ENCODE measurements around the gene MRPL21. TPM values are rescaled to one million over a fixed set of nuclear protein-coding genes. Genes with fewer than 3 reads are reported as not detected.

Gene MRPL21
- total and polyA plus RNA-seq, 2 of the 13 experiments (the other 11 are each of a cell fraction or from before 2014, with no cell fraction given) = 61.5 to 100 TPM

DNA sequence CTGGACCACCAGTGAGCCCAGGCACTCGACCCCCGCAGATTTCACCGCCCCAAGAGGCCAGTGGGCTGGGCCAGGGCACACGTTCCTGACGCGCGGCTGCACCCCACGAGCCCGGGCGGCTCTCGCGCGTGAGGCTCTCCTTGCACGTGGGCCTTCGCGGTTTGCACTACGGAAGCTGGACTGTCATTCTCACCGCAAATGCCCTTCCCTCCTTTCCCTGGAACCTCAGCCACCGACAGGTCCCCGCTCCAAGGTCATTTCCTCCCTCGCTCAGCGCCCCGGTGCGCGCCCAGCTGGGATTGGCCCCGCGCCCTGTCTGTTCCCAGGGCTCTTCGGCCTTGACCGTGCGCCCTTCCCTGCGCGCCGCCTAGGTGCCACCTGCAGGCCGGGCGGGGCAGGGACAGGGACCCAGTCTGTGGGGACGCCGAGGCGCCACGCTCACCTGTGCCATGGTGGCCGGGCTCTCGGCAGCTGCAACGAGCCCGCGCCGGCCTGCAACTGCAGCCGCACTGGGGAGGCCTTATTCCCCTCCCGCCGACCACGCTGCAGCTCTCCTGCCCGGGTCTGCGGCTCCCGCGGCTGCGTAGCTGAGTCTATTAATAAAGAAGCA is 59.8 kb downstream of the MRPL21 start (continued):
- TF ChIP-seq, protein P1, sequence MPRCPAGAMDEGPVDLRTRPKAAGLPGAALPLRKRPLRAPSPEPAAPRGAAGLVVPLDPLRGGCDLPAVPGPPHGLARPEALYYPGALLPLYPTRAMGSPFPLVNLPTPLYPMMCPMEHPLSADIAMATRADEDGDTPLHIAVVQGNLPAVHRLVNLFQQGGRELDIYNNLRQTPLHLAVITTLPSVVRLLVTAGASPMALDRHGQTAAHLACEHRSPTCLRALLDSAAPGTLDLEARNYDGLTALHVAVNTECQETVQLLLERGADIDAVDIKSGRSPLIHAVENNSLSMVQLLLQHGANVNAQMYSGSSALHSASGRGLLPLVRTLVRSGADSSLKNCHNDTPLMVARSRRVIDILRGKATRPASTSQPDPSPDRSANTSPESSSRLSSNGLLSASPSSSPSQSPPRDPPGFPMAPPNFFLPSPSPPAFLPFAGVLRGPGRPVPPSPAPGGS (CRISPR knock-in tag; IDR thresholded peaks at IDR 0.05) = no peak
- TF ChIP-seq ZNF138 (CRISPR knock-in tag; IDR thresholded peaks at IDR 0.05; ENCODE audit: low read depth) = no peak
- TF ChIP-seq MIER3 (CRISPR knock-in tag; IDR thresholded peaks at IDR 0.05; ENCODE audit: borderline replicate concordance) = peak; percentile 73; the same call in 1 of the 2 replicates
- peak; percentile 47; the same call in 1 of the 2 replicates for TF ChIP-seq ZNF792 (CRISPR knock-in tag; IDR thresholded peaks at IDR 0.05)
- no peak for TF ChIP-seq ZNF577 (CRISPR knock-in tag; IDR thresholded peaks at IDR 0.05; ENCODE audit: borderline replicate concordance, low read depth)
- TF ChIP-seq, protein P2, sequence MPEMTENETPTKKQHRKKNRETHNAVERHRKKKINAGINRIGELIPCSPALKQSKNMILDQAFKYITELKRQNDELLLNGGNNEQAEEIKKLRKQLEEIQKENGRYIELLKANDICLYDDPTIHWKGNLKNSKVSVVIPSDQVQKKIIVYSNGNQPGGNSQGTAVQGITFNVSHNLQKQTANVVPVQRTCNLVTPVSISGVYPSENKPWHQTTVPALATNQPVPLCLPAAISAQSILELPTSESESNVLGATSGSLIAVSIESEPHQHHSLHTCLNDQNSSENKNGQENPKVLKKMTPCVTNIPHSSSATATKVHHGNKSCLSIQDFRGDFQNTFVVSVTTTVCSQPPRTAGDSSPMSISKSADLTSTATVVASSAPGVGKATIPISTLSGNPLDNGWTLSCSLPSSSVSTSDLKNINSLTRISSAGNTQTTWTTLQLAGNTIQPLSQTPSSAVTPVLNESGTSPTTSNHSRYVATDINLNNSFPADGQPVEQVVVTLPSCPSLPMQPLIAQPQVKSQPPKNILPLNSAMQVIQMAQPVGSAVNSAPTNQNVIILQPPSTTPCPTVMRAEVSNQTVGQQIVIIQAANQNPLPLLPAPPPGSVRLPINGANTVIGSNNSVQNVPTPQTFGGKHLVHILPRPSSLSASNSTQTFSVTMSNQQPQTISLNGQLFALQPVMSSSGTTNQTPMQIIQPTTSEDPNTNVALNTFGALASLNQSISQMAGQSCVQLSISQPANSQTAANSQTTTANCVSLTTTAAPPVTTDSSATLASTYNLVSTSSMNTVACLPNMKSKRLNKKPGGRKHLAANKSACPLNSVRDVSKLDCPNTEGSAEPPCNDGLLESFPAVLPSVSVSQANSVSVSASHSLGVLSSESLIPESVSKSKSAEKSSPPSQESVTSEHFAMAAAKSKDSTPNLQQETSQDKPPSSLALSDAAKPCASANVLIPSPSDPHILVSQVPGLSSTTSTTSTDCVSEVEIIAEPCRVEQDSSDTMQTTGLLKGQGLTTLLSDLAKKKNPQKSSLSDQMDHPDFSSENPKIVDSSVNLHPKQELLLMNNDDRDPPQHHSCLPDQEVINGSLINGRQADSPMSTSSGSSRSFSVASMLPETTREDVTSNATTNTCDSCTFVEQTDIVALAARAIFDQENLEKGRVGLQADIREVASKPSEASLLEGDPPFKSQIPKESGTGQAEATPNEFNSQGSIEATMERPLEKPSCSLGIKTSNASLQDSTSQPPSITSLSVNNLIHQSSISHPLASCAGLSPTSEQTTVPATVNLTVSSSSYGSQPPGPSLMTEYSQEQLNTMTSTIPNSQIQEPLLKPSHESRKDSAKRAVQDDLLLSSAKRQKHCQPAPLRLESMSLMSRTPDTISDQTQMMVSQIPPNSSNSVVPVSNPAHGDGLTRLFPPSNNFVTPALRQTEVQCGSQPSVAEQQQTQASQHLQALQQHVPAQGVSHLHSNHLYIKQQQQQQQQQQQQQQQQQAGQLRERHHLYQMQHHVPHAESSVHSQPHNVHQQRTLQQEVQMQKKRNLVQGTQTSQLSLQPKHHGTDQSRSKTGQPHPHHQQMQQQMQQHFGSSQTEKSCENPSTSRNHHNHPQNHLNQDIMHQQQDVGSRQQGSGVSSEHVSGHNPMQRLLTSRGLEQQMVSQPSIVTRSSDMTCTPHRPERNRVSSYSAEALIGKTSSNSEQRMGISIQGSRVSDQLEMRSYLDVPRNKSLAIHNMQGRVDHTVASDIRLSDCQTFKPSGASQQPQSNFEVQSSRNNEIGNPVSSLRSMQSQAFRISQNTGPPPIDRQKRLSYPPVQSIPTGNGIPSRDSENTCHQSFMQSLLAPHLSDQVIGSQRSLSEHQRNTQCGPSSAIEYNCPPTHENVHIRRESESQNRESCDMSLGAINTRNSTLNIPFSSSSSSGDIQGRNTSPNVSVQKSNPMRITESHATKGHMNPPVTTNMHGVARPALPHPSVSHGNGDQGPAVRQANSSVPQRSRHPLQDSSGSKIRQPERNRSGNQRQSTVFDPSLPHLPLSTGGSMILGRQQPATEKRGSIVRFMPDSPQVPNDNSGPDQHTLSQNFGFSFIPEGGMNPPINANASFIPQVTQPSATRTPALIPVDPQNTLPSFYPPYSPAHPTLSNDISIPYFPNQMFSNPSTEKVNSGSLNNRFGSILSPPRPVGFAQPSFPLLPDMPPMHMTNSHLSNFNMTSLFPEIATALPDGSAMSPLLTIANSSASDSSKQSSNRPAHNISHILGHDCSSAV (CRISPR knock-in tag; IDR thresholded peaks at IDR 0.05; ENCODE audit: borderline replicate concordance) = no peak
- TF ChIP-seq ZNF570 (CRISPR knock-in tag; IDR thresholded peaks at IDR 0.05; ENCODE audit: borderline replicate concordance) = no peak
- TF ChIP-seq ZNF83 (CRISPR knock-in tag; IDR thresholded peaks at IDR 0.05; ENCODE audit: borderline replicate concordance) = no peak
- no peak for TF ChIP-seq PRPF4 (IDR thresholded peaks at IDR 0.05; ENCODE audit: low read depth, low read length, poor library complexity, severe bottlenecking)
- TF ChIP-seq SP4 (CRISPR knock-in tag; IDR thresholded peaks at IDR 0.05) = peak; percentile 72
- no peak for TF ChIP-seq SNAPC2 (CRISPR knock-in tag; IDR thresholded peaks at IDR 0.05)
- peak; percentile 93 for TF ChIP-seq SPEN (CRISPR knock-in tag; IDR thresholded peaks at IDR 0.05; ENCODE audit: low read depth)
- TF ChIP-seq ZSCAN31 (CRISPR knock-in tag; IDR thresholded peaks at IDR 0.05; ENCODE audit: low read depth) = no peak
- TF ChIP-seq RARA (CRISPR knock-in tag; IDR thresholded peaks at IDR 0.05) = peak; percentile 98
- TF ChIP-seq ZNF205 (CRISPR knock-in tag; IDR thresholded peaks at IDR 0.05) = peak; percentile 76
- TF ChIP-seq ZNF839 (CRISPR knock-in tag; IDR thresholded peaks at IDR 0.05; ENCODE audit: borderline replicate concordance) = no peak
- TF ChIP-seq, protein P3, sequence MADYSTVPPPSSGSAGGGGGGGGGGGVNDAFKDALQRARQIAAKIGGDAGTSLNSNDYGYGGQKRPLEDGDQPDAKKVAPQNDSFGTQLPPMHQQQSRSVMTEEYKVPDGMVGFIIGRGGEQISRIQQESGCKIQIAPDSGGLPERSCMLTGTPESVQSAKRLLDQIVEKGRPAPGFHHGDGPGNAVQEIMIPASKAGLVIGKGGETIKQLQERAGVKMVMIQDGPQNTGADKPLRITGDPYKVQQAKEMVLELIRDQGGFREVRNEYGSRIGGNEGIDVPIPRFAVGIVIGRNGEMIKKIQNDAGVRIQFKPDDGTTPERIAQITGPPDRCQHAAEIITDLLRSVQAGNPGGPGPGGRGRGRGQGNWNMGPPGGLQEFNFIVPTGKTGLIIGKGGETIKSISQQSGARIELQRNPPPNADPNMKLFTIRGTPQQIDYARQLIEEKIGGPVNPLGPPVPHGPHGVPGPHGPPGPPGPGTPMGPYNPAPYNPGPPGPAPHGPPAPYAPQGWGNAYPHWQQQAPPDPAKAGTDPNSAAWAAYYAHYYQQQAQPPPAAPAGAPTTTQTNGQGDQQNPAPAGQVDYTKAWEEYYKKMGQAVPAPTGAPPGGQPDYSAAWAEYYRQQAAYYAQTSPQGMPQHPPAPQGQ (CRISPR knock-in tag; IDR thresholded peaks at IDR 0.05; ENCODE audit: borderline replicate concordance) = no peak
- TF ChIP-seq SMAD9 (CRISPR knock-in tag; IDR thresholded peaks at IDR 0.05) = no peak

Data from HepG2 (cell line).